GM19372 (cell line): ENCODE measurements around the gene CFAP57.

Source experiments
- ATAC-seq: cut with Tn5 transposase; IDR thresholded peaks from one replicate; pipeline ENCODE4 v1.9.1; 2021; ENCODE audit warnings: mild to moderate bottlenecking, low read depth, moderate library complexity; ENCODE audit not compliant: unreplicated experiment

CFAP57 gene

GRCh38 chr1:43292679-43293078 is 120.5 kb downstream of the CFAP57 start:
- no peak for ATAC-seq

- ATAC-seq: no peak
Observed at GRCh38 chr1:43293176-43293575, 121.0 kb downstream of the CFAP57 start.

DNA sequence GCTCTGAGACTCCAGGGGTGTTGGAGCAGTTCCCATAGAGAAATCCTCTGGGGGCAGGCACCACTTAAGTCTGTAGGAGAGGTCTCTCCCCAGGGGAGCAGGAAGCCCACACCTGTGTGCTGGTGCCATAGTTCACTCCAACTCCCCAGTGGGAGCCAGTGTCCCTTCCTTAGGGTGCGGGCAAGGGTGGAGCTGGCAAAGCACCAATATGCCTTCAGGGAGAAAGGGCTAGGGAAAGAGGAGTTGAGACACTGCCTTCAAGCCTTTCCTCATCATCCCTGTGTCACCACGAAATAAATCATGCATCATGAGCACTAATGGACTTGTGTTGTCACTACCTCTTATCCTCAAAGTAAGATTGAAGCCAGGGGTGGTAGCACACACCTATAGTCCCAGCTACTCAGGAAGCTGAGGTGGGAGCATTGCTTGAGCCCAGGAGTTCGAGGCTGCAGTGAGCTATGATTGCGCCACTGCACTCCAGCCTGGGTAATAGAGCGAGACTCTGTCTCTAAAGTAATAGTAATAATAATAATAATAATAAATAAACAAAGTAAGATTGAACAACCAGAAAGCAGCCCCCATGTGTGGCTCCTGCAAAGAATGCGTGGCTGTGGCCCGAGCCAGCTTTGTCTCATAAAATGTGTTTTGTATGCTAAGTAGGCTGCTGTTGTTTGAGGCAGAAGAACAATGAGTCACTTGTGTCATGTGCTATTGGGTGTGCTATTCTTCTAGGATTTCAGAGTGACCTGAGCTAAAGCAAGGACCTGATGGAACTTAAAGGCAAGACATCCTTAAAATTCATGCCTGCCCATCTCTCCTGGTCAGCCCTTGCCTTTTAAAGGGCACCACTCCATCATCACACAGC is 122.0 kb downstream of the CFAP57 start:
- ATAC-seq: no peak

GRCh38 chr1:43294761-43295160 is 122.6 kb downstream of the CFAP57 start:
- no peak for ATAC-seq

GRCh38 chr1:43296207-43296606 is 124.1 kb downstream of the CFAP57 start:
- no peak for ATAC-seq

GRCh38 chr1:43298055-43298454 is 125.9 kb downstream of the CFAP57 start:
- no peak for ATAC-seq

GRCh38 chr1:43299101-43299500 is 127.0 kb downstream of the CFAP57 start:
- ATAC-seq: no peak

GRCh38 chr1:43300378-43301094 is 128.4 kb downstream of the CFAP57 start, which contains the start of gene TIE1:
Gene TIE1, plus strand, starts transcription at chr1:43300982. Its CDS starts 90 bp downstream, at chr1:43301072.
- ATAC-seq: no peak

GRCh38 chr1:43302201-43302600 is 130.1 kb downstream of the CFAP57 start:
- ATAC-seq: no peak

DNA sequence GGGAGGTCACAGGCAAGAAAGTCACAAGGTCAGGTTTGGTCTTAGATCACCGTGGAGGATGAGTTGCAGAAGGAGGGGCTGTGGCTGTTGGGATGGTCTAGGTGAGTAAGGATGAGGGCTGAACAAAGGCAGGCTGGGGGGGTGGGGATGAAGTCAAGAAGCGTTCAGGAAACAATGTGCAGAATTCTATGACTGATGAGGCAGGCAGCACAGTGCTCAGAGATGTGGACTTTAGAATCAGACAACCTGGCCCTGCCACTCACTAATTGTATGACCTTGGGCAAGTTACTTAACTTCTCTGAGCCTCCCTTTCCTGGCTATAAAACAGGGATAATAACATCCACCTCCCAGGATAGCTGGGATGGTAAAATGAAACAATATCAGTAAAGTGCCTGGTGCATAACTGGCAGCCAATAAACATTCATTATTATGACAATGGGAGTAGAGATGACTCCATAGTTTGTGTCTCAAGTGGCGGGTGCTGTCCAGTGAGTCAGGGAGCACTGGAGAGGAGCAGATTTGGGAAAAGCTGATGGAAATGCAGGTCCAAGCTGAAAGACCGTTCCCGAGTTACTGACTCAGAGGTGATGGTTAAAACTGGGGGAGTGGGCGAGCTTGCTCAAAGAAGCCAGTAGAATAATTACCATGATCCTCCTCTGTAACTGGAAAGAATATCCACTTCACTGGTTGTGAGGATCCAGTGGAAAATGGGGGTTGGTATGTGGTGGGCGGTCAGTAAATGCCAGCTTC is 130.8 kb downstream of the CFAP57 start:
- no peak for ATAC-seq

DNA sequence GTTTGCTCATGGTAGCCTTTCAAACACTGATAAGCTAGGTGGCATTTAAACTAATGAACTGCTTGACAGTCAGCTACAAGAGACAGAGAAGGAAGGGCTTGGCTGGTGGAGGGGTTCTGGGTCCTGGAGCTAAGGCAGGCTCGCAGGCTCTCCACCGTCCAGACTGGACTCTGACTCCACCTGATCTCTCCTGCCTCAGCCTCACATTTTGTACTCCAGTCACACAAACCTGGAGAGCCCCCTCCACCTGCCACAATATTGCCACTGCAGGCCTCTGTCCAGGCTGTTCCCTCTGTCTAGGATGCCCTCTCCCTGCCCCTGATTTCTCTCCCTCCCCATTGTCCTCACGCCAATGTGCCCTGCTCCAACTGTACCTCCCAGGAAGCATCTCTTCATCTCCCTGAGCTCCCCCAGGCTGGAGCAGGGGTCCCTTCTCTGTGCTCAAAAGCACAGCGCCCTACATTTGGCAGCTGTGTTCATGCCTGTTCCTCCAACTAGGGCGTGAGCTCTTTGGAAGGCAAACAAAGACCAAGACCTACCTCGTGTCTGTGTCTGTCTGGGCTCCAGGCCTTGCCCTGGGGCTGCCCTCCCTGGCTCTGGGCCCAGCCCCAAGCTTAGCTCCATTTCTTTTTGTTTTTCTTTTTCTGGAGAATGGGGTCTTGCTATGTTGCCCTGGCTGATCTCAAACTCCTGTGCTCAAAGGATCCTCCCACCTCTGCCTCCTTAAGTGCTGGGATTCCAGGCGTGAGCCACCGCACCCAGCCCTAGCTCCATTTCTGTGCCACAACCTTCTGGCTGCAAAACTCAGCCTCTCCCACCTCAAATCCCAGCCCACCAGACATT is 131.6 kb downstream of the CFAP57 start:
- no peak for ATAC-seq
